A673 (cell line): ENCODE results near the gene TRIP11. TPM values are rescaled to one million over a fixed set of nuclear protein-coding genes. Genes with fewer than 3 reads are reported as not detected.

Experiments used
- BruUV-seq: library from RNA; stranded (reverse); fragments of 400-500 nt; replicated peaks from 2 replicates; lab custom pipeline; 2021; lab: Mats Ljungman, UMichigan
- CTCF ChIA-PET: fragments of 300-600 bp; sonication (Branson Sonifier 250); formaldehyde crosslinking; loops from one replicate; lab custom pipeline; 2022; ENCODE audit warnings: antibody characterized with exemption; lab: Charles Lee
- POLR2A ChIA-PET: fragments of 300-600 bp; sonication (Branson Sonifier 250); formaldehyde crosslinking; loops from one replicate; lab custom pipeline; 2022; ENCODE audit warnings: antibody characterized with exemption; ENCODE audit not compliant: low non-redundant PET; lab: Charles Lee
- DNase-seq: peaks from one replicate; pipeline ENCODE4 v3.0.0-alpha.2; 2015; ENCODE audit warnings: low spot score
- H3K27ac ChIP-seq: fragments of 200-600 bp; sonication (generic); 2 replicates; pipeline ENCODE4 v1.5.1; 2016; ENCODE audit warnings: mixed run types, low read depth, mild to moderate bottlenecking, mixed read lengths, antibody characterized with exemption, low read length; ENCODE audit not compliant: poor library complexity, severe bottlenecking
- H3K27me3 ChIP-seq: fragments of 200-600 bp; sonication (generic); replicated peaks from 2 replicates; pipeline ENCODE4 v1.6.1; 2017; ENCODE audit warnings: mixed run types, low read depth, mild to moderate bottlenecking, mixed read lengths, antibody characterized with exemption, low read length; ENCODE audit not compliant: insufficient read depth, poor library complexity
- H3K36me3 ChIP-seq: fragments of 200-600 bp; sonication (generic); 2 replicates; pipeline ENCODE4 v1.6.1; 2016; ENCODE audit warnings: mixed run types, mild to moderate bottlenecking, mixed read lengths, antibody characterized with exemption, low read length; ENCODE audit not compliant: insufficient read depth, poor library complexity, severe bottlenecking
- H3K4me1 ChIP-seq: fragments of 200-600 bp; sonication (generic); 2 replicates; pipeline ENCODE4 v1.6.1; 2017; ENCODE audit warnings: mixed run types, mild to moderate bottlenecking, mixed read lengths, antibody characterized with exemption, low read length; ENCODE audit not compliant: insufficient read depth, poor library complexity, severe bottlenecking
- H3K4me3 ChIP-seq: fragments of 200-600 bp; sonication (generic); 2 replicates; pipeline ENCODE4 v1.5.1; 2016; ENCODE audit warnings: low read depth, mixed run types, mild to moderate bottlenecking, mixed read lengths, low read length; ENCODE audit not compliant: poor library complexity, severe bottlenecking
- H3K9me3 ChIP-seq: fragments of 200-600 bp; sonication (generic); 2 replicates; pipeline ENCODE4 v1.6.1; 2016; ENCODE audit warnings: mixed run types, low read depth, mild to moderate bottlenecking, mixed read lengths, antibody characterized with exemption, low read length; ENCODE audit not compliant: poor library complexity, severe bottlenecking
- CTCF ChIP-seq: fragments of 300-800, 200-600 bp; sonication (generic); conservative IDR thresholded peaks from 2 replicates; pipeline ENCODE4 v1.5.1; 2017; ENCODE audit warnings: low read depth, mild to moderate bottlenecking, antibody characterized with exemption, low read length, moderate library complexity, mixed read lengths
- EZH2 ChIP-seq: fragments of 200-600 bp; sonication (generic); IDR thresholded peaks from 2 replicates; pipeline ENCODE4 v1.6.1; 2017; ENCODE audit warnings: borderline replicate concordance, low read depth, mild to moderate bottlenecking, mixed read lengths, antibody characterized with exemption, low read length; ENCODE audit not compliant: poor library complexity, severe bottlenecking
- intact Hi-C: fragments of 100-400 bp; cut with micrococcal nuclease; formaldehyde crosslinking; loops from one replicate; pipeline ENCODE4 v1.10.0; 2022; ENCODE audit not compliant: unreplicated experiment
- total RNA-seq: library from RNA; stranded (reverse); gene quantifications from 2 replicates; pipeline ENCODE4 v1.2.3, GENCODE V29; 2021

Gene TRIP11
- total RNA-seq, 1 experiment from 2014 or later: 46.9 TPM

GRCh38 chr14:92037989-92038388, 1.9 kb downstream of the TRIP11 start:
- TF ChIP-seq CTCF: no peak
- no peak for TF ChIP-seq EZH2
- no peak for DNase-seq
- Histone ChIP-seq H3K4me3 (peak overlapping the region; percentile 81), H3K4me1 (peaks cover 4% of the 10 kb centered on the region), H3K27me3 (no peaks in the 10 kb centered on the region), H3K36me3 (peaks cover 3% of the 10 kb centered on the region), H3K9me3 (no peaks in the 10 kb centered on the region), H3K27ac (no peak overlapping the region)
- ChIA-PET CTCF (no interaction called here), POLR2A (no interaction called here)
- BruUV-seq: no TSS peak
- intact Hi-C loops: no loop called here

- intact Hi-C loops: no loop called here
- DNase-seq: no peak
- no TSS peak for BruUV-seq
- TF ChIP-seq EZH2: no peak
- no peak for TF ChIP-seq CTCF
- POLR2A ChIA-PET: no interaction called here
- Histone ChIP-seq H3K4me3 (no peak overlapping the region), H3K27ac (no peak overlapping the region), H3K4me1 (peaks cover 4% of the 10 kb centered on the region), H3K27me3 (no peaks in the 10 kb centered on the region), H3K9me3 (no peaks in the 10 kb centered on the region), H3K36me3 (peaks cover 6% of the 10 kb centered on the region)
- CTCF ChIA-PET: no interaction called here
These were observed 4.0 kb downstream of the TRIP11 start for GRCh38 chr14:92035890-92036289.

- H3K36me3 ChIP-seq: peaks cover 10% of the 10 kb centered on the region
- BruUV-seq: no TSS peak
- CTCF ChIA-PET: no interaction called here
These were observed 5.8 kb downstream of the TRIP11 start for GRCh38 chr14:92033906-92034687.

More at GRCh38 chr14:92033906-92034687, 5.8 kb downstream of the TRIP11 start:
- Histone ChIP-seq H3K27me3 (no peaks in the 10 kb centered on the region), H3K9me3 (no peaks in the 10 kb centered on the region), H3K4me1 (peaks cover 4% of the 10 kb centered on the region), H3K27ac (no peak overlapping the region), H3K4me3 (no peak overlapping the region)
- no peak for TF ChIP-seq CTCF
- no peak for TF ChIP-seq EZH2
- intact Hi-C loops: no loop called here
- POLR2A ChIA-PET: no interaction called here
- DNase-seq: no peak
